ENCODE data around the gene ABCA1.

ABCA1 gene

GRCh38 chr9:104849023-104849422 lies 78.9 kb downstream of the ABCA1 start:
- H3K4me3 ChIP-seq (ENCODE audit: low read depth, low read length): no peak overlapping the region
- DNase-seq (ENCODE audit: low read depth): peak; percentile 39
- no peak for TF ChIP-seq CTCF (conservative IDR thresholded peaks at IDR 0.05; ENCODE audit: low read depth, low read length)

- no peak overlapping the region for H3K4me3 ChIP-seq (ENCODE audit: low read depth, low read length)
- no peak for TF ChIP-seq CTCF (conservative IDR thresholded peaks at IDR 0.05; ENCODE audit: low read depth, low read length)
- no peak for DNase-seq (ENCODE audit: low read depth)
Measured at GRCh38 chr9:104844710-104845109, 83.2 kb downstream of the ABCA1 start.

GRCh38 chr9:104843644-104844240 lies 84.2 kb downstream of the ABCA1 start:
- DNase-seq (ENCODE audit: low read depth): no peak
- H3K4me3 ChIP-seq (ENCODE audit: low read depth, low read length): no peak overlapping the region
- no peak for TF ChIP-seq CTCF (conservative IDR thresholded peaks at IDR 0.05; ENCODE audit: low read depth, low read length)

GRCh38 chr9:104842698-104843097 lies 85.3 kb downstream of the ABCA1 start:
- no peak overlapping the region for H3K4me3 ChIP-seq (ENCODE audit: low read depth, low read length)
- no peak for DNase-seq (ENCODE audit: low read depth)
- no peak for TF ChIP-seq CTCF (conservative IDR thresholded peaks at IDR 0.05; ENCODE audit: low read depth, low read length)

GRCh38 chr9:104841601-104842141 lies 86.3 kb downstream of the ABCA1 start:
- DNase-seq (ENCODE audit: low read depth): no peak
- TF ChIP-seq CTCF (conservative IDR thresholded peaks at IDR 0.05; ENCODE audit: low read depth, low read length): no peak
- H3K4me3 ChIP-seq (ENCODE audit: low read depth, low read length): no peak overlapping the region

- no peak for DNase-seq (ENCODE audit: low read depth)
- no peak for TF ChIP-seq CTCF (conservative IDR thresholded peaks at IDR 0.05; ENCODE audit: low read depth, low read length)
- no peak overlapping the region for H3K4me3 ChIP-seq (ENCODE audit: low read depth, low read length)
Measured at GRCh38 chr9:104838958-104839357, 89.0 kb downstream of the ABCA1 start.

- H3K4me3 ChIP-seq (ENCODE audit: low read depth, low read length): no peak overlapping the region
- DNase-seq (ENCODE audit: low read depth): no peak
- no peak for TF ChIP-seq CTCF (conservative IDR thresholded peaks at IDR 0.05; ENCODE audit: low read depth, low read length)
Measured at GRCh38 chr9:104836767-104837166, 91.2 kb downstream of the ABCA1 start.
